OCI-LY7 (cell line): Measurements from ENCODE around the gene TNS3. TPM values are rescaled to one million over a fixed set of nuclear protein-coding genes. Genes with fewer than 3 reads are reported as not detected.

Experiments used
- BruUV-seq: library from RNA; stranded (reverse); fragments of 400-500 nt; replicated peaks from 2 replicates; lab custom pipeline; 2021; lab: Mats Ljungman, UMichigan
- CTCF ChIA-PET: fragments of 300-600 bp; sonication (Branson Sonifier 250); formaldehyde crosslinking; loops from one replicate; lab custom pipeline; 2022; ENCODE audit warnings: antibody characterized with exemption; ENCODE audit not compliant: unreplicated experiment; lab: Charles Lee
- POLR2A ChIA-PET: fragments of 300-600 bp; sonication (Branson Sonifier 250); formaldehyde crosslinking; loops from one replicate; lab custom pipeline; 2022; ENCODE audit warnings: antibody characterized with exemption; lab: Charles Lee
- DNase-seq: peaks from one replicate; pipeline ENCODE4 v3.0.0-alpha.2; 2015; ENCODE audit warnings: low spot score
- H2AFZ ChIP-seq: fragments of 200-600 bp; sonication (generic), shearing (Covaris generic); 2 replicates; pipeline ENCODE4 v1.6.1; 2014; ENCODE audit warnings: mild to moderate bottlenecking, antibody characterized with exemption, low read length, moderate library complexity
- H3K27ac ChIP-seq: fragments of 200-600 bp; sonication (generic); 2 replicates; pipeline ENCODE4 v1.5.1; 2014; ENCODE audit warnings: mixed run types, low read depth, mild to moderate bottlenecking, moderate library complexity, low read length, inconsistent platforms; ENCODE audit not compliant: poor library complexity, severe bottlenecking
- H3K36me3 ChIP-seq: fragments of 200-600 bp; sonication (generic); 2 replicates; pipeline ENCODE4 v1.6.1; 2014; ENCODE audit warnings: mild to moderate bottlenecking, antibody characterized with exemption, low read length, moderate library complexity, mixed read lengths; ENCODE audit not compliant: insufficient read depth
- H3K4me1 ChIP-seq: fragments of 200-600 bp; sonication (generic); 2 replicates; pipeline ENCODE4 v1.5.1; 2014; ENCODE audit warnings: mild to moderate bottlenecking, low read length; ENCODE audit not compliant: insufficient read depth, poor library complexity, severe bottlenecking
- H3K4me2 ChIP-seq: fragments of 200-600 bp; sonication (generic); 2 replicates; pipeline ENCODE4 v1.6.1; 2014; ENCODE audit warnings: mild to moderate bottlenecking, low read length
- H3K4me3 ChIP-seq: fragments of 200-600 bp; sonication (generic); 2 replicates; pipeline ENCODE4 v1.5.1; 2014; ENCODE audit warnings: mild to moderate bottlenecking, low read depth, low read length; ENCODE audit not compliant: poor library complexity, severe bottlenecking
- H3K79me2 ChIP-seq: fragments of 200-600 bp; sonication (generic); 2 replicates; pipeline ENCODE4 v1.6.1; 2016; ENCODE audit warnings: low read depth, mild to moderate bottlenecking, low read length, moderate library complexity, mixed read lengths; ENCODE audit not compliant: insufficient read depth
- H3K9me2 ChIP-seq: fragments of 200-600 bp; sonication (generic); 2 replicates; pipeline ENCODE4 v1.6.1; 2016; ENCODE audit warnings: mild to moderate bottlenecking, low read length, mixed read lengths; ENCODE audit not compliant: insufficient read depth
- H3K9me3 ChIP-seq: fragments of 200-600 bp; sonication (generic); 2 replicates; pipeline ENCODE4 v1.6.1; 2014; ENCODE audit warnings: mild to moderate bottlenecking, mixed run types, low read length, mixed read lengths
- H4K20me1 ChIP-seq: fragments of 200-600 bp; sonication (generic); 2 replicates; pipeline ENCODE4 v1.6.1; 2014; ENCODE audit warnings: mild to moderate bottlenecking, antibody characterized with exemption, low read length, moderate library complexity, mixed read lengths; ENCODE audit not compliant: insufficient read depth
- EZH2phosphoT487 ChIP-seq: fragments of 200-600 bp; sonication (generic); IDR thresholded peaks from 2 replicates; pipeline ENCODE4 v1.6.1; 2018; ENCODE audit warnings: low read depth, borderline replicate concordance, mild to moderate bottlenecking, mixed run types, antibody characterized with exemption, low read length, moderate library complexity, mixed read lengths
- intact Hi-C: fragments of 100-400 bp; cut with micrococcal nuclease; formaldehyde crosslinking; loops from one replicate; pipeline ENCODE4 v1.10.0; 2022; ENCODE audit not compliant: unreplicated experiment
- total RNA-seq, 2 experiments: library from RNA; depleted of rRNA in 1 of 2; stranded (reverse); fragments of >200 nt in 1 of 2; shearing (Covaris generic) in 1 of 2; gene quantifications; 2 replicates each; pipeline ENCODE4 v1.2.3, GENCODE V29; 2014 to 2022
- TF ChIP-seq, protein P1 (sequence below): fragments of 200-600 bp; sonication (generic); conservative IDR thresholded peaks from 2 replicates; pipeline ENCODE4 v1.5.1; 2014; ENCODE audit warnings: mild to moderate bottlenecking, antibody characterized with exemption, low read length, moderate library complexity, mixed read lengths

The TNS3 gene
- total RNA-seq, 2 experiments from 2014 or later, result 9.5 to 42.1 TPM

GRCh38 chr7:47273974-47274766 lies 307.7 kb downstream of the TNS3 start:
- Histone ChIP-seq H3K9me3 (no peaks in the 10 kb centered on the region), H3K27ac (no peak overlapping the region), H3K9me2 (no peaks in the 10 kb centered on the region), H3K4me3 (no peak overlapping the region), H3K4me1 (no peaks in the 10 kb centered on the region), H3K79me2 (no peaks in the 10 kb centered on the region), H3K4me2 (no peak overlapping the region), H3K36me3 (no peaks in the 10 kb centered on the region), H4K20me1 (no peaks in the 10 kb centered on the region), H2AFZ (no peak overlapping the region)
- POLR2A ChIA-PET, result no interaction called here
- CTCF ChIA-PET, result no interaction called here
- intact Hi-C loops, result no loop called here
- BruUV-seq, result no TSS peak
- no peak for DNase-seq
- TF ChIP-seq, protein P1, sequence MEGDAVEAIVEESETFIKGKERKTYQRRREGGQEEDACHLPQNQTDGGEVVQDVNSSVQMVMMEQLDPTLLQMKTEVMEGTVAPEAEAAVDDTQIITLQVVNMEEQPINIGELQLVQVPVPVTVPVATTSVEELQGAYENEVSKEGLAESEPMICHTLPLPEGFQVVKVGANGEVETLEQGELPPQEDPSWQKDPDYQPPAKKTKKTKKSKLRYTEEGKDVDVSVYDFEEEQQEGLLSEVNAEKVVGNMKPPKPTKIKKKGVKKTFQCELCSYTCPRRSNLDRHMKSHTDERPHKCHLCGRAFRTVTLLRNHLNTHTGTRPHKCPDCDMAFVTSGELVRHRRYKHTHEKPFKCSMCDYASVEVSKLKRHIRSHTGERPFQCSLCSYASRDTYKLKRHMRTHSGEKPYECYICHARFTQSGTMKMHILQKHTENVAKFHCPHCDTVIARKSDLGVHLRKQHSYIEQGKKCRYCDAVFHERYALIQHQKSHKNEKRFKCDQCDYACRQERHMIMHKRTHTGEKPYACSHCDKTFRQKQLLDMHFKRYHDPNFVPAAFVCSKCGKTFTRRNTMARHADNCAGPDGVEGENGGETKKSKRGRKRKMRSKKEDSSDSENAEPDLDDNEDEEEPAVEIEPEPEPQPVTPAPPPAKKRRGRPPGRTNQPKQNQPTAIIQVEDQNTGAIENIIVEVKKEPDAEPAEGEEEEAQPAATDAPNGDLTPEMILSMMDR, result no peak
- TF ChIP-seq EZH2phosphoT487, result no peak

DNA sequence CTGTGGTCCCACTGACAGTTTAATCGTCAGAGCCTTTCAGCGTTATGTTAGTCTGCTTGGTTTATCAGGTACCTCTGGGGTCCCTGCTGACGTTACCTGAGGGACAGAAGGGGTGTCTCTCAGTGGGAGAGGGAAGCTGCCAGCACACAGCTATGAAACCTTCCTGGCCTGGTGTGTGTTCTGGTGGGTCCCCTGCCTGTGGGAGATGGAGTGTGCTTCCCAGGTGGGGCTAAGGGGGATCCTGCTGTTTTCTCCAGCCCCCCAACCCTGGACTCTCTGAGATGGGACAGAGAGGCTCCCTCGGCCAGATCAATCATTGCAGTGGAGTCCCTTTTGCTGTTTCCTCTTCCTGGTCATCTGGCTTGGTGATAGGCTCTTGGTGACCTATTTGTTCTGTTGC lies 308.8 kb downstream of the TNS3 start:
- Histone ChIP-seq H3K9me2 (no peaks in the 10 kb centered on the region), H3K36me3 (no peaks in the 10 kb centered on the region), H3K9me3 (no peaks in the 10 kb centered on the region), H2AFZ (no peak overlapping the region), H3K4me2 (no peak overlapping the region), H3K4me1 (no peaks in the 10 kb centered on the region), H3K27ac (no peak overlapping the region), H3K4me3 (no peak overlapping the region), H4K20me1 (no peaks in the 10 kb centered on the region), H3K79me2 (no peaks in the 10 kb centered on the region)
- BruUV-seq, result no TSS peak
- no peak for TF ChIP-seq EZH2phosphoT487
- TF ChIP-seq, protein P1, result no peak
- ChIA-PET CTCF (no interaction called here), POLR2A (no interaction called here)
- DNase-seq, result no peak
- intact Hi-C loops, result no loop called here

DNA sequence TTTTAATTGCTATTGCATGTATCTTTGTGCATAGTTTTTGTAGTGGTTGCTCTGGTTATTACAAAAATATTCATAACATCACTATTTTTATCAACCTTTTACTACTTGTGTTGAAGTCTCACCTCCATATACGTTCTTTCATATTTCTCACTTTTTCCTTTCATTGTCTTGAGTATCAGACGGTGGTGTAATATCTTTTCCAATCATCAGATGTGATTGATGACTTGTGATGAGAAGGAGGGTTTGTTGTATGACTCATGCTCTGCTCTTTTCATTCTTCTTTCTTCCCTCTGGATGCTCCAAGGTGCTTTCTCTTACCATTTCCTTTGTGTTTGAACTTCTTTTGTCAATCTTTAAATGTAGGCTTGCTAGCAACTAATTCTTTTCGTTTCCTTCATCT lies 310.2 kb downstream of the TNS3 start:
- H3K79me2 ChIP-seq, result no peaks in the 10 kb centered on the region
- DNase-seq, result no peak
- H3K4me3 ChIP-seq, result no peak overlapping the region
- intact Hi-C loops, result no loop called here
- H3K9me2 ChIP-seq, result no peaks in the 10 kb centered on the region
- H3K4me1 ChIP-seq, result no peaks in the 10 kb centered on the region
- H3K36me3 ChIP-seq, result no peaks in the 10 kb centered on the region
- no peak overlapping the region for H2AFZ ChIP-seq
- no TSS peak for BruUV-seq
- POLR2A ChIA-PET, result no interaction called here
- no peaks in the 10 kb centered on the region for H3K9me3 ChIP-seq
- H4K20me1 ChIP-seq, result no peaks in the 10 kb centered on the region
- CTCF ChIA-PET, result no interaction called here
- no peak overlapping the region for H3K4me2 ChIP-seq
- TF ChIP-seq EZH2phosphoT487, result no peak
- TF ChIP-seq, protein P1, result no peak
- H3K27ac ChIP-seq, result no peak overlapping the region
